ENCODE measurements around the gene CEP68. TPM values are rescaled to one million over a fixed set of nuclear protein-coding genes. Genes with fewer than 3 reads are reported as not detected.
A peak's percentile ranks its signal among the peaks of the same experiment; 100 is the strongest.

CEP68 gene
- total RNA-seq, 2 experiments from 2014 or later = 6.6 to 8.0 TPM

DNA sequence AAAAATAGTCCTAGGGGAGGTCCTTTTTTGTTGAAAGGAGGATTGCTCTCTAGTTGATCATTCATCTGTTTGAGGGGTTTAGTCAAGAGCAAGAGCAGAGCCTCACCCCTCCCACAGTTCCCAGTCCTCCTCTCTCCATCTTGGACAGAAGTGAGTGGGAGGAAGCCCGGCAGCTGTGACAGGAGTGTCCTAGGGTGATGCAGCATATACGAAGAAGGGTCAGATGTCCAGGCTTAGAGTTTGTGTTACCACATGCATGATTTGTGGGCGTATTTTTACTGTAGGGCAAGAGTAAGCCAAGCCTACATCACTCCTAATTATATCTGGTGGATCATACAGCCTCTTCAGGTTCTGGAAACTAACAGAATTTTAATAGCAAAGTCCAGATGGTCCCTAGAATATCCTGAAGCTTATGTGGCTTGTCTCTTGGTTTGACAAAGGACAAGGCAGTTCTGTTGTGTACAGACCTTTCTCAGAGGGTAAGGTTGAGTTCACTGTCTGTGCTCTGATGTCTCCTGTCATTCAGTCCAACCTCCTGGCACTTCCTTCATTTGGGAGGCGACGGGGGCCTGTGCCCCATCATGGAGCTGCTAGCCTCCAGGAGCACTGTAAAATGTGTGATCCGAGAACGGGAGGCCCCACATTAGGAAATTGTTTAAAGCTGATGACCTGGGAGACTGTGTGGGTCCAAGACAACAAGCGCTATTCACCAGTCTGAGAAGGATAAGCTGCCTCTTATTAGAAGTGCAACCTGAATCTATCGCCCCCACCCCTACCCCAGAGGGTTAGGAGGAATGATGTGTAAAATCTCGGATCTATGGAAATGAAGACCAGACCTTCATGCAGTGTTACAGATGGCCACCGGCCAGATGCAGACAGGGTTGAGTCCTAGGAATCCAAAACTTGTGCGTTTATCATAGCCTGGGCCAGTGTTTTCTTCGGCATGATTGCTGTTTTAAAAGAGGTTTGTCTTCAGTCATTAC, 6.9 kb downstream of the CEP68 start:
- ChIA-PET POLR2A (no interaction called here), CTCF (interaction anchor here (1.1 to 3.0 kb wide), 8 partner anchors 8 to 145 kb away, joined by 3 to 59 read pairs (median 11); partner anchors contain the start of gene CEP68)
- no peaks in the 10 kb centered on the region for H3K27me3 Mint-ChIP-seq
- H3K4me1 Mint-ChIP-seq (ENCODE audit: low read depth) = peaks cover 52% of the 10 kb centered on the region
- H3K4me3 Mint-ChIP-seq = no peak overlapping the region
- DNase-seq = no peak
- no peak overlapping the region for H3K27ac Mint-ChIP-seq
- H3K9me3 Mint-ChIP-seq = no peaks in the 10 kb centered on the region
- no peaks in the 10 kb centered on the region for H3K36me3 Mint-ChIP-seq
- intact Hi-C loops (cut with micrococcal nuclease) = loop anchor here (5.0 kb wide), 1 partner anchor 489 kb away; no protein-coding TSS in a partner anchor

DNA sequence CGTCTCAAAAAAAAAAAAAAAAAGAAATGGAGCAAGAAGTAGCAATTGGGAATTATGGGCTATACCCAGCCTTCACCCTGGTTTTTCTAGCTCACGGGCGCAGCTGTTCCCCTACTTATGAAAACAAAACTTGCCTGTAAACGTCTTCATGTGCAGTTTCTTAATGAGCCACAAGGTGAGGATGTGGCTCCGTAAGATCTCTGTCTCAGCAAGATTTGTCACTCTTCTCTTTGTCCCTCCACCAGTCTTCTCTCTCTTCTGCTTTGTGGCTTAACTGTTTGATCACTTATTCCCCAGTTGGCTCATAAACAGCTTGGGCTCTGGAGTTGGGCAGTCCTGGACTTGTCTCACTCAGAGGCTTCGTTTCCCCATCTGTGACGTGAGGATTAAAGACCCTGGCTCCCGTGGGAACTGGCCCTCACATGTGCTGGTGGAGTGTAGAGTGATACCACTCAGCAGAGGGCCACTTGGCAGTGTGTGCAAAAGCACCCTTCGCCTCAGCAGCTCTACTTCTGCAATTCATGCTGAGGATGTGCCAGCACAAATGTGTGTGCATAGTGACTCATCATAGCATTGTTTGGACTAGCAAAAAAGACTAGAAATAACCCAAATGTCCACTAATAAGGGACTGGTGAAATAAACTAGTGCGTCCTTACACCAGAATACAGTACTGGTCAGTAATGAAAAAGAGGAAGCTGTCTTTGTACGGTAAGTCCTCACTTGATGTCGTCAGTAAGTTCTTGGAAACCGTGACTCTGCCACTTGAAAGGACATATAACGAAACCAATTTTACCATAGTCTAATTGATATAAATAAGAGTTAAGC, 8.7 kb downstream of the CEP68 start:
- Mint-ChIP-seq H3K36me3 (no peaks in the 10 kb centered on the region), H3K27ac (peak overlapping the region; percentile 80), H3K4me1 (ENCODE audit: low read depth) (peaks cover 43% of the 10 kb centered on the region), H3K9me3 (no peaks in the 10 kb centered on the region), H3K4me3 (no peak overlapping the region), H3K27me3 (no peaks in the 10 kb centered on the region)
- DNase-seq = peak; percentile 62
- CTCF ChIA-PET = interaction anchor here (0.6 to 3.0 kb wide), 40 partner anchors 10 to 511 kb away, joined by 3 to 59 read pairs (median 5); partner anchors contain the start of genes ACTR2, CEP68 and RAB1A
- POLR2A ChIA-PET = interaction anchor here (0.9 to 1.8 kb wide), 6 partner anchors 9 to 372 kb away, joined by 3 to 10 read pairs (median 3); partner anchors contain the start of genes ACTR2, CEP68 and RAB1A
- intact Hi-C loops (cut with micrococcal nuclease) = loop anchor here (1.0 to 5.0 kb wide), 7 partner anchors 9 to 508 kb away; partner anchors contain the start of genes ACTR2, CEP68 and RAB1A

DNA sequence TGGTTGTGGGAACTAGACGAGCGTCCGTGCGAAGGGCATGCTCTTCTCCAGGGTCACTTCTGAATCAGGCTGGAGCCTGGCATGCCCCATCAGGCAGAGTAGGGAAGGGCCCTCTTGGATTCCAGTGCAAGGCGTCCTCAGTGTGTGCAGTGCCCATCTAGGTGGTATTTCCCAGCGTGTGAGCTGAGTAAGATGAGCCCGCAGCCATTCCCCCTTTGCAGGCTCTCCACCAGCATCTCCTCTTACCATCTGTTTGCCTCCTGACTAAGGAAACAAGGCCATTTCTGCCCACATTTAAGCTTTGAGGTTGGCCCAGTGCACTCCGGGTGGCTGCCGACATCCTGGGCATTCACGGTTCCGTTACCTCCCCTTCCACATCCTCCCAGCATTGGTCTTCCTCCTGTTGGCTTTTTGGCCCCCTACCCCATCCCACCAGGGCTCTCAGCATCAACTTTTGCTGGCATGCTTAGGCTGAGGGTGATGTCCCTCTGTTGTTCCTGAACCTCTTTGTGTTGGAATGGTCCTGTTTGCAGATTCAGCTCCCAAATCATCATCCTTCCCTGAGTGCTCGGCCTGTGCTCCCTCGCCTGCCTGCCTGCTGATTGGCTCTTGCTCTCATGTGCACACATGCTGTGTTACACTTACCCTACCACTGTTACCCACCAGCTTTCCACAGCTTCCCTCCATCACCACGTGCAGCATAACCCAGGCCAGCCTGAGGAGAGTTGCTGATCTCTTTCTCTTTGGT, 11.8 kb downstream of the CEP68 start:
- peaks cover 59% of the 10 kb centered on the region for H3K4me1 Mint-ChIP-seq (ENCODE audit: low read depth)
- H3K9me3 Mint-ChIP-seq = no peaks in the 10 kb centered on the region
- ChIA-PET POLR2A (interaction anchor here (0.8 kb wide), 1 partner anchor 62 kb away, joined by 3 read pairs; the partner anchor contains the start of gene RAB1A), CTCF (interaction anchor here (0.6 to 6.0 kb wide), 5 partner anchors 62 to 150 kb away, joined by 3 to 38 read pairs (median 5); partner anchors contain the start of gene RAB1A)
- no peak overlapping the region for H3K4me3 Mint-ChIP-seq
- intact Hi-C loops (cut with micrococcal nuclease) = no loop called here
- no peaks in the 10 kb centered on the region for H3K27me3 Mint-ChIP-seq
- peak overlapping the region; percentile 52 for H3K27ac Mint-ChIP-seq
- DNase-seq = peak; percentile 26
- H3K36me3 Mint-ChIP-seq = peaks cover 6% of the 10 kb centered on the region

DNA sequence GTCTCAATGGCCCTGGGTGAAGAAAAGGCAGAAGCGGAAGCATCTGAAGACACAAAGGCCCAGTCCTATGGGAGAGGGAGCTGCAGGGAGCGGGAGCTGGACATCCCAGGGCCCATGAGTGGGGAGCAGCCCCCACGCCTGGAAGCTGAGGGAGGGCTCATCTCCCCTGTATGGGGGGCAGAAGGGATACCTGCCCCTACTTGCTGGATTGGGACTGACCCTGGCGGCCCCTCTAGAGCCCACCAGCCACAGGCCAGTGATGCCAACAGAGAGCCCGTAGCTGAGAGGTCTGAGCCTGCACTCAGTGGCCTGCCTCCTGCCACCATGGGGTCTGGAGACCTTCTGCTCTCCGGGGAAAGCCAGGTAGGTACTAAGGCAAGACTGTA, 13.2 kb downstream of the CEP68 start:
- Mint-ChIP-seq H3K27ac (no peak overlapping the region), H3K9me3 (no peaks in the 10 kb centered on the region), H3K4me3 (no peak overlapping the region), H3K4me1 (ENCODE audit: low read depth) (peaks cover 52% of the 10 kb centered on the region), H3K36me3 (peaks cover 8% of the 10 kb centered on the region), H3K27me3 (no peaks in the 10 kb centered on the region)
- ChIA-PET CTCF (interaction anchor here (2.6 to 6.0 kb wide), 2 partner anchors 101 to 118 kb away, joined by 9 to 38 read pairs; no protein-coding TSS in a partner anchor), POLR2A (no interaction called here)
- intact Hi-C loops (cut with micrococcal nuclease) = no loop called here
- no peak for DNase-seq

DNA sequence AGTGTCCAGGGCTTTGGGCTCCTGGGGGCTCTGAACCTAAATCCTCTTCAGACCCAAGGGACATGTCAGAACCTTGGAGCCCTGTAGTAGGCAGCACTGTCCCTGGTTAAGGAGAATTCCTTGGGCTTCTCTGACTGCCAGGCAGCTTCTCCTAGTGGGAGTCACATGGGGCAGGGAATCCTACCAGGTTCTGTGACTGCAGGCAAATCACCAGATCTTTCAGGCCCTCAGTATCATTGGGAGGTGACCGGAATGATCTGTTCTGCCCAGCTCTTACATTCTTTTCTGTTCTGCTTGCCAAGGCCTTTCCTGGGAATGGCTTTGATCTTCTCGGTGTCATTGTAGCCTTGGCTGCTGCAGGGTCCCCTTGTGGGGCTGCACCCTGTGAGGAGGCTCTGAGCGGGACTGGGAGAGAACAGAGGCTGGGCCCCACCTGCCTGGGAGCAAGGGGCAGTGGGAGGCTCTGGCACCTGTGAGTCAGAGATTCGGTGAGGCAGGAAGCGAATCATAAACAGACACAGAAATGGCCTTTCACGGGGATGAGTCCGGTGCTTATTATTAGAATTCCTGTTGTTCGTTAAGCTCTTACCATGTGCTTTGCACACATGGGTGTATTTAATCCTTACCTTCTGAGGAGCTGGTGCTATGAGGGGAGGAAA, 14.1 kb downstream of the CEP68 start:
- no peak overlapping the region for H3K4me3 Mint-ChIP-seq
- no peaks in the 10 kb centered on the region for H3K9me3 Mint-ChIP-seq
- peak; percentile 41 for DNase-seq

DNA sequence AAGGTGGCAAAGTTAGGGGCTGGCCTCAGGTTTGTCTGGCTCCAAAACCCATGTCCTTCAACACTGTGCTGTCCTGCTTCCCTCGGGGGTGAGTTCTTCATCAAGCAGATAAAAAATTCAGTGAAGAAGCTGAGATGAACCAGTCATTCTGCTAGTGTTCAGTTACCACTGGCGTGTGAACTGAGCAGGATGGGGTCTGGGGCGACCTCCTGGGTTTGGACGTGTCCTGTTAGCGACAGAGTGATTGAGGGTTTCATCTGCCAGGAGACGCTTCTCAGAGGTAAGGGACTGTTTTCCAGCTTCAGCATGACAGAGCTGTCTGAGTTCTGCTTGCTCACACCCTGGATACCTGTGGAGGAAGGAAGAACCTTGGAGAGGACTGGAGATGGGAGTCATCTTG, 14.6 kb downstream of the CEP68 start:
- intact Hi-C loops (cut with micrococcal nuclease) = no loop called here
- CTCF ChIA-PET = interaction anchor here (0.9 to 6.0 kb wide), 4 partner anchors 51 to 116 kb away, joined by 3 to 38 read pairs (median 5); no protein-coding TSS in a partner anchor
- Mint-ChIP-seq H3K9me3 (no peaks in the 10 kb centered on the region), H3K27me3 (no peaks in the 10 kb centered on the region), H3K4me3 (no peak overlapping the region), H3K4me1 (ENCODE audit: low read depth) (peaks cover 39% of the 10 kb centered on the region), H3K36me3 (peaks cover 8% of the 10 kb centered on the region), H3K27ac (peak overlapping the region; percentile 81)
- POLR2A ChIA-PET = no interaction called here
- DNase-seq = no peak

More for the DNA sequence above, 14.1 kb downstream of the CEP68 start:
- ChIA-PET POLR2A (no interaction called here), CTCF (interaction anchor here (0.9 to 6.0 kb wide), 3 partner anchors 58 to 116 kb away, joined by 3 to 38 read pairs (median 7); no protein-coding TSS in a partner anchor)
- H3K27ac Mint-ChIP-seq = peak overlapping the region; percentile 81
- H3K27me3 Mint-ChIP-seq = no peaks in the 10 kb centered on the region
- peaks cover 44% of the 10 kb centered on the region for H3K4me1 Mint-ChIP-seq (ENCODE audit: low read depth)
- H3K36me3 Mint-ChIP-seq = peaks cover 8% of the 10 kb centered on the region
- intact Hi-C loops (cut with micrococcal nuclease) = no loop called here

DNA sequence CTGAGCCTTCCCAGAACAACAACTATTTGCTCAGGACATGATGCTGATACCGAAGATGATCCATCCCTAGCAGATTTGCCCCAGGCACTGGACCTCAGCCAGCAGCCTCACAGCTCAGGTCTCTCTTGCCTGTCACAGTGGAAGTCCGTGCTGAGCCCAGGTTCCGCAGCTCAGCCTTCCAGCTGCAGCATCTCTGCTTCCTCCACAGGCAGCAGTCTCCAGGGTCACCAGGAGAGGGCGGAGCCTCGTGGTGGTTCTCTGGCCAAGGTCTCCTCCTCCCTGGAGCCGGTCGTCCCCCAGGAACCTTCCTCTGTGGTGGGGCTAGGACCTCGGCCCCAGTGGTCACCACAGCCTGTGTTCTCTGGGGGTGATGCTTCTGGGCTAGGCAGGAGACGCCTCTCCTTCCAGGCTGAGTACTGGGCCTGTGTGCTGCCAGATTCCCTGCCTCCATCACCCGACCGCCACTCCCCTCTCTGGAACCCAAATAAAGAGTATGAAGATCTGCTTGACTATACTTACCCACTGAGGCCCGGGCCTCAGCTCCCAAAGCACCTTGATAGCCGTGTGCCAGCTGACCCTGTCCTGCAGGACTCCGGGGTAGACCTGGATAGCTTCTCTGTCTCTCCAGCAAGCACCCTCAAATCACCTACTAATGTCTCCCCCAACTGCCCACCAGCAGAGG, 15.4 kb downstream of the CEP68 start:
- no peaks in the 10 kb centered on the region for H3K27me3 Mint-ChIP-seq
- intact Hi-C loops (cut with micrococcal nuclease) = no loop called here
- no peaks in the 10 kb centered on the region for H3K9me3 Mint-ChIP-seq
- ChIA-PET POLR2A (no interaction called here), CTCF (interaction anchor here (0.9 to 6.0 kb wide), 4 partner anchors 51 to 115 kb away, joined by 3 to 38 read pairs (median 5); no protein-coding TSS in a partner anchor)
- no peak overlapping the region for H3K4me3 Mint-ChIP-seq
- H3K36me3 Mint-ChIP-seq = peaks cover 8% of the 10 kb centered on the region
- DNase-seq = no peak
- peaks cover 37% of the 10 kb centered on the region for H3K4me1 Mint-ChIP-seq (ENCODE audit: low read depth)
- H3K27ac Mint-ChIP-seq = peak overlapping the region; percentile 45

DNA sequence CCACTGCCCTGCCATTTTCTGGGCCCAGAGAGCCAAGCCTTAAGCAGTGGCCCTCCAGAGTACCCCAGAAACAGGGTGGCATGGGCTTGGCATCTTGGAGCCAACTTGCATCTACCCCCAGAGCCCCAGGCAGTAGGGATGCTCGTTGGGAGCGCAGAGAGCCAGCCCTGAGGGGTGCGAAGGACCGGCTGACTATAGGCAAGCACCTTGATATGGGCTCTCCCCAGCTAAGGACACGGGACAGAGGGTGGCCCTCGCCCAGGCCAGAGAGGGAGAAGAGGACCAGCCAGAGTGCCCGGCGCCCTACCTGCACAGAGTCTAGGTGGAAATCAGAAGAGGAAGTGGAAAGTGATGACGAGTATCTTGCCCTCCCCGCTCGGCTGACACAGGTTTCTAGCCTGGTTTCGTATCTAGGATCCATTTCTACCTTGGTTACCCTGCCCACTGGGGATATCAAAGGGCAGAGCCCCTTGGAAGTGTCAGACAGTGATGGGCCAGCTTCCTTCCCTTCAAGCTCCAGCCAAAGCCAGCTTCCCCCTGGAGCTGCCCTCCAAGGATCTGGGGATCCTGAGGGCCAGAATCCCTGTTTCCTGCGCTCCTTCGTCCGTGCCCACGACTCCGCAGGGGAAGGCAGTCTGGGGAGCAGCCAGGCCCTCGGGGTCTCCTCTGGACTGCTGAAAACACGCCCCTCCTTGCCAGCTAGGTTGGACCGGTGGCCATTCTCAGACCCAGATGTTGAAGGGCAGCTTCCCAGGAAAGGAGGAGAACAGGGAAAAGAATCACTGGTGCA, 16.2 kb downstream of the CEP68 start:
- Mint-ChIP-seq H3K36me3 (peaks cover 11% of the 10 kb centered on the region), H3K4me1 (ENCODE audit: low read depth) (peaks cover 31% of the 10 kb centered on the region), H3K27ac (peak overlapping the region; percentile 38), H3K27me3 (no peaks in the 10 kb centered on the region), H3K9me3 (no peaks in the 10 kb centered on the region), H3K4me3 (no peak overlapping the region)
- POLR2A ChIA-PET = no interaction called here
- intact Hi-C loops (cut with micrococcal nuclease) = no loop called here
- CTCF ChIA-PET = interaction anchor here (2.2 to 6.0 kb wide), 2 partner anchors 98 to 114 kb away, joined by 7 to 38 read pairs; no protein-coding TSS in a partner anchor
- no peak for DNase-seq

DNA sequence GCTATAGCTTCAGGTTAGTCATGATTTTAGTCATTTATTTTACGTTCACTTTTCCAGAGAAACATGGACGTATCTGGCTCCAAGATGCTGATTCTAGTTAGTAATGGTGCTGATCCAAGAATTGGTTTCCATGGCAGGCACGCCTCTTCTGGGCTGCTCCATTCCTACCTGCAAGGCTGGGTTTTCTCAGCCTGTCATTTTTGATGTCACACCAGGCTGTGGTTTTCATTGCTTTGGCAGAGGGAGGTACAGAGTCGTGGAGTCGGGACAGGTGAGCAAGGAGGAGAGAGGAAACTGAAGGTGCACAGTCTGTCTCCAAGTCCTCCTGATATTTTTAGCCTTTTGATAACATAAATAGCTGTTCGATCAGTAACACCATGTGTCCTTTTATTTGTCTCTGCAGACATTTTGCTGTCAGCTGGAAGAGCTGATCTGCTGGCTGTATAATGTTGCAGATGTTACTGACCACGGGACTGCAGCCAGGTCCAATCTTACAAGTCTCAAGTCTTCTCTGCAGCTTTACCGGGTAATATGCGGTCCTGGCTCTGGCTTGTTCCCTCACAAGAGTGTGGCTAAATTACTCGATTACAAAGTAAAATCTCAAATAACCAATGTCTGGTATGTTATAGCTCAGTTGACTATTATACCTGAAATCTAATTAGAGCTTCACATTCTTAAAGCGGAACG, 17.8 kb downstream of the CEP68 start:
- Mint-ChIP-seq H3K27me3 (no peaks in the 10 kb centered on the region), H3K9me3 (no peaks in the 10 kb centered on the region), H3K4me1 (ENCODE audit: low read depth) (peaks cover 18% of the 10 kb centered on the region), H3K36me3 (peaks cover 12% of the 10 kb centered on the region), H3K27ac (no peak overlapping the region), H3K4me3 (no peak overlapping the region)
- ChIA-PET POLR2A (interaction anchor here (1.1 to 1.5 kb wide), 2 partner anchors 9 to 11 kb away, joined by 3 read pairs; no protein-coding TSS in a partner anchor), CTCF (interaction anchor here (1.1 to 1.4 kb wide), 3 partner anchors 9 to 113 kb away, joined by 3 to 5 read pairs (median 3); no protein-coding TSS in a partner anchor)
- intact Hi-C loops (cut with micrococcal nuclease) = no loop called here
- DNase-seq = no peak

All from activated CD4-positive, alpha-beta memory T cell treated with anti-CD3 and anti-CD28 coated beads for 36 hours (primary cell).